Kasumi-1 (cell line): ENCODE results near the gene HDGFL1.

ENCODE experiments used
- DNase-seq, 2 experiments: peaks; one replicate each; lab custom pipeline; 2025; lab: John Stamatoyannopoulos, UW

The HDGFL1 gene

GRCh38 chr6:22590423-22590822, 21.1 kb downstream of the HDGFL1 start:
- DNase-seq, result no peak

GRCh38 chr6:22593895-22594294, 24.5 kb downstream of the HDGFL1 start:
- DNase-seq, result no peak

- no peak for DNase-seq
Observed at GRCh38 chr6:22596011-22596410, 26.6 kb downstream of the HDGFL1 start.

- DNase-seq, result peak; percentile 10 to 18
Observed at GRCh38 chr6:22598339-22598738, 29.0 kb downstream of the HDGFL1 start.

- DNase-seq, result no peak
Observed at GRCh38 chr6:22600059-22600458, 30.7 kb downstream of the HDGFL1 start.

DNA sequence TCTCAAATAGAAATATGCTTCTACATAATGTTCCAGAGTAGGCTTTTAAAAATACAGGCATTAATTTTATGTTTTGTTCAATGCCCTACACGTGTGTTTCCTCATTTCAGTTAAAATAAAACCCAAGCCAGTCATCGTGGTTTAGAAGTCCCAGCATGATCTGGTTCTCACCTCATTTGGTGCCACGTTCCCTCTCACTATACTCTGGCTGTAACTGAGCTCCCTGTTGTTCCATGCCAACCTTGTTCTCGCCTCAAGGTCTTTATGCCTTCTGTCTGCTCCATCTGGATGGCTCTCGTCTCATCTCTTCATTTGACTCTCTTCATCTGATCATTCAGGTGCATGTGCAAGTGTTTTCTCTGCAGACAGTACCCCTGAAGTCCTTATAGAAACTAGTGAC, 32.6 kb downstream of the HDGFL1 start:
- DNase-seq, result peak; percentile 30 to 33

DNA sequence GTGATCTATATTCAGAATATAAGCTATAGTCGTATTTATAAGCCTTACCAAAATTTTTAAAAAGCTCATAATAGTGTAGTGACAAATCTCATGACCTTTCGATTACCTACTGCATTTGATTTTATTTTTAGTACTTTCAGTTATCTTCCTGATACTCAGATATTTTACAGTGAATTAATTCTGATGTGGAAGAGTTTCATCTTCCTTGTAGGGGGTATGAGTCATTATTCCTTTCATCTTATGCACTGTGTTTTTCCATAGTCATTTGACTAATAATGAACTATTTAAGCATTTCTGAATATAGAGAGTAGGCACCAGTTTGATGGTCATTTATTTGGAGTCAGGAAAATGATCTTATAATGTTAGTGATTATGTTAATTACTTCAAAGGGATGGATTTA, 36.4 kb downstream of the HDGFL1 start:
- no peak for DNase-seq

GRCh38 chr6:22610127-22610526, 40.8 kb downstream of the HDGFL1 start:
- no peak for DNase-seq

GRCh38 chr6:22612236-22612635, 42.9 kb downstream of the HDGFL1 start:
- no peak for DNase-seq

DNA sequence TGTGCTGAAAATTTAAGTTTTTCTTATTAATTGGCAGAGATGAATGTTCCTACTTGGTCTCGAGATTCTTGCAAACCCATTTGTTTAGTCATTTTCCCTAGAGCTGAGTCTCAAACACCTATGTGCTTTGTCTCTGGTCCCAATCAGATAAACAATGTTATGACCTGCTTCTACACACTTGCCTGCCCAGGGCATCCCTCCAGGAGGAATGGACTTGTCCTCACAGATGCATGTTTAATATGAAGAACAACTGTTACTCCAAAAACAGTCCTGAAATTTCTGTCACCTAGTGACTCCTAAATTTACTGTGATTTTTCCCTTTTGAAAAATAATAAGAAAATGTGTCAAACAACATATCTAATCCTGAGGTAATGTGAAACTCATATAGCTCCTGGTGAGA, 43.7 kb downstream of the HDGFL1 start:
- DNase-seq, result no peak

- DNase-seq, result no peak
Observed at GRCh38 chr6:22613695-22614094, 44.3 kb downstream of the HDGFL1 start.

- DNase-seq, result no peak
Observed at GRCh38 chr6:22614547-22614946, 45.2 kb downstream of the HDGFL1 start.

DNA sequence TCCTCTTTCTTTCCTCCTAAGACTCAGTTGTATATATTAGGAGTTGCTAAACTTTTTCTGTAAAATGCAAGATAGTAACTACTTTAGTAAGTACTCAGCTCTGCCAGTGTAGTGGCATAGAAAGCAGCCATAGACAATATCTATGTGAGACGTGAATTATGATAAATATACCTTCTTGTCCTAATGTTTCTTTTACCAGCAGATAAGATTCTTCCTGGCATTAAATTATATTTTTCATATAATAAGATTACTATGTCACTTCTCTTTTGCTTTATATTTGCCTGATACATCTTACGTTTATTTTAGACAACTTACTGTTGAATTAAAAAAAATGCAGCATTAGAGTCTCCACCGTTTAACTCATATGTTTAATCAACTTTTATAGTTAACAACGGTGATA, 51.7 kb downstream of the HDGFL1 start:
- DNase-seq, result no peak
